ENCODE results near the gene TBC1D22A. TPM values are rescaled to one million over a fixed set of nuclear protein-coding genes. Genes with fewer than 3 reads are reported as not detected.

Gene TBC1D22A
- total RNA-seq, 6 experiments from 2014 or later: 10.9 to 18.1 (median 14.0) TPM

GRCh38 chr22:46922037-46922436 is 159.6 kb downstream of the TBC1D22A start:
- intact Hi-C loops (cut with DNase I): no loop called here
- no peak overlapping the region for H3K27ac ChIP-seq
- DNase-seq: no peak
- no peaks in the 10 kb centered on the region for H3K4me1 ChIP-seq
- no peak overlapping the region for H3K4me3 ChIP-seq
- no peaks in the 10 kb centered on the region for H3K9me3 ChIP-seq
- H3K27me3 ChIP-seq: no peaks in the 10 kb centered on the region
- H3K36me3 ChIP-seq: no peaks in the 10 kb centered on the region
- TF ChIP-seq, protein P1, sequence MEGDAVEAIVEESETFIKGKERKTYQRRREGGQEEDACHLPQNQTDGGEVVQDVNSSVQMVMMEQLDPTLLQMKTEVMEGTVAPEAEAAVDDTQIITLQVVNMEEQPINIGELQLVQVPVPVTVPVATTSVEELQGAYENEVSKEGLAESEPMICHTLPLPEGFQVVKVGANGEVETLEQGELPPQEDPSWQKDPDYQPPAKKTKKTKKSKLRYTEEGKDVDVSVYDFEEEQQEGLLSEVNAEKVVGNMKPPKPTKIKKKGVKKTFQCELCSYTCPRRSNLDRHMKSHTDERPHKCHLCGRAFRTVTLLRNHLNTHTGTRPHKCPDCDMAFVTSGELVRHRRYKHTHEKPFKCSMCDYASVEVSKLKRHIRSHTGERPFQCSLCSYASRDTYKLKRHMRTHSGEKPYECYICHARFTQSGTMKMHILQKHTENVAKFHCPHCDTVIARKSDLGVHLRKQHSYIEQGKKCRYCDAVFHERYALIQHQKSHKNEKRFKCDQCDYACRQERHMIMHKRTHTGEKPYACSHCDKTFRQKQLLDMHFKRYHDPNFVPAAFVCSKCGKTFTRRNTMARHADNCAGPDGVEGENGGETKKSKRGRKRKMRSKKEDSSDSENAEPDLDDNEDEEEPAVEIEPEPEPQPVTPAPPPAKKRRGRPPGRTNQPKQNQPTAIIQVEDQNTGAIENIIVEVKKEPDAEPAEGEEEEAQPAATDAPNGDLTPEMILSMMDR (IDR thresholded peaks at IDR 0.05): no peak
- no peak for TF ChIP-seq POLR2A (IDR thresholded peaks at IDR 0.05)
- no peak for ATAC-seq

DNA sequence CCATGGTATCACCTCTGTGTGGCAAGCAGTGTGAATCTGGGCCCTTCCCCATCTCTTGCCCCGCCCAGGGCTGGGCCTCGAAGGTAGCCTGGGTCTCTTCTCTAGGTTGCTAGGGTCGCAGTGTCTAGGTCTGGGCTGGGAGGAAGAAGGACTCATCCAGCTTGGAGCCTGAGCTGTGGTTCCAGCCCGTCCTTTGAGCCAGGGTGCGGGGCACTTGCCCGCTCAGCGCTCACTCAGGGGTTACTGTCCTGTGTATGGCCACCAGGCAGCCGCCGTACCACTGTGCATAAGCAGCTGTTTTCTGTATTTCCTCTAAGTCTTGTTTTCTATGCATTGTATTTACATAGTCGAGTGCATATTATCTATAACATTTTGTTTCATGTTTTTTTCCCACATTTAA is 160.9 kb downstream of the TBC1D22A start:
- WGBS (ENCODE audit: insufficient coverage, low coverage, low lambda C conversion rate, missing lambda C conversion rate): 91% methylated on average over 4 of the region's 10 CpGs
- ATAC-seq (peak in 1 of 4 donors; percentile 33), DNase-seq (no peak)
- H3K9me3 ChIP-seq: no peaks in the 10 kb centered on the region
- no peak overlapping the region for H3K27ac ChIP-seq
- no peaks in the 10 kb centered on the region for H3K27me3 ChIP-seq
- H3K4me1 ChIP-seq: no peaks in the 10 kb centered on the region
- H3K36me3 ChIP-seq: no peaks in the 10 kb centered on the region
- H3K4me3 ChIP-seq: no peak overlapping the region
- TF ChIP-seq, protein P1 (IDR thresholded peaks at IDR 0.05): no peak
- no peak for TF ChIP-seq POLR2A (IDR thresholded peaks at IDR 0.05)
- intact Hi-C loops (cut with DNase I): no loop called here

GRCh38 chr22:46925818-46926217 is 163.4 kb downstream of the TBC1D22A start:
- intact Hi-C loops (cut with DNase I): no loop called here
- Histone ChIP-seq H3K9me3 (no peaks in the 10 kb centered on the region), H3K27ac (no peak overlapping the region), H3K4me1 (no peaks in the 10 kb centered on the region), H3K4me3 (no peak overlapping the region), H3K36me3 (no peaks in the 10 kb centered on the region), H3K27me3 (no peaks in the 10 kb centered on the region)
- WGBS (ENCODE audit: insufficient coverage, low coverage, low lambda C conversion rate, missing lambda C conversion rate): 78% methylated on average over 3 of the region's 3 CpGs
- TF ChIP-seq, protein P1 (IDR thresholded peaks at IDR 0.05): no peak
- no peak for TF ChIP-seq POLR2A (IDR thresholded peaks at IDR 0.05)
- ATAC-seq (no peak), DNase-seq (no peak)

GRCh38 chr22:46929046-46929709 is 166.7 kb downstream of the TBC1D22A start:
- WGBS (ENCODE audit: insufficient coverage, low coverage, low lambda C conversion rate, missing lambda C conversion rate): 81% methylated on average over 7 of the region's 7 CpGs
- no peak for TF ChIP-seq POLR2A (IDR thresholded peaks at IDR 0.05)
- TF ChIP-seq, protein P1 (IDR thresholded peaks at IDR 0.05): no peak
- no peak overlapping the region for H3K4me3 ChIP-seq
- peaks cover 0 to 4% (median 0%) of the 10 kb centered on the region in 4 donors for H3K36me3 ChIP-seq
- no peaks in the 10 kb centered on the region for H3K4me1 ChIP-seq
- H3K27ac ChIP-seq: no peak overlapping the region
- no peak for DNase-seq
- ATAC-seq: no peak
- H3K9me3 ChIP-seq: no peaks in the 10 kb centered on the region
- intact Hi-C loops (cut with DNase I): no loop called here
- no peaks in the 10 kb centered on the region for H3K27me3 ChIP-seq

Data from right lobe of liver (tissue), 6 donors.